Smooth muscle cell (in vitro differentiated cells): Measurements from ENCODE around the gene ACSF3. TPM values are rescaled to one million over a fixed set of nuclear protein-coding genes. Genes with fewer than 3 reads are reported as not detected.

Experiments used
- DNase-seq: peaks from one replicate; lab custom pipeline; 2025; ENCODE audit not compliant: unreplicated experiment; lab: John Stamatoyannopoulos, UW
- H2AFZ ChIP-seq: fragments of 200-600 bp; sonication (generic); 2 replicates; pipeline ENCODE4 v1.6.0; 2016; ENCODE audit warnings: antibody characterized with exemption, low read depth, mild to moderate bottlenecking
- H3F3A ChIP-seq: fragments of 200-600 bp; sonication (generic); 2 replicates; pipeline ENCODE4 v1.6.0; 2017; ENCODE audit warnings: antibody characterized with exemption, low read depth
- H3K27ac ChIP-seq: fragments of 200-600 bp; sonication (generic); 2 replicates; pipeline ENCODE4 v1.5.1; 2016; ENCODE audit warnings: low read depth, mild to moderate bottlenecking
- H3K27me3 ChIP-seq: fragments of 200-600 bp; sonication (generic); 2 replicates; pipeline ENCODE4 v1.6.1; 2016; ENCODE audit warnings: low read depth, mild to moderate bottlenecking
- H3K36me3 ChIP-seq: fragments of 200-600 bp; sonication (generic); 2 replicates; pipeline ENCODE4 v1.5.1; 2016; ENCODE audit warnings: low read depth
- H3K4me1 ChIP-seq: fragments of 200-600 bp; sonication (generic); 2 replicates; pipeline ENCODE4 v1.5.1; 2016; ENCODE audit warnings: low read depth
- H3K4me2 ChIP-seq: fragments of 200-600 bp; sonication (generic); 2 replicates; pipeline ENCODE4 v1.6.0; 2016; ENCODE audit warnings: mild to moderate bottlenecking
- H3K4me3 ChIP-seq: fragments of 200-600 bp; sonication (generic); 2 replicates; pipeline ENCODE4 v1.5.1; 2016; ENCODE audit warnings: mild to moderate bottlenecking
- H3K79me2 ChIP-seq: fragments of 200-600 bp; sonication (generic); 2 replicates; pipeline ENCODE4 v1.6.0; 2016; ENCODE audit warnings: low read depth, mild to moderate bottlenecking
- H3K9ac ChIP-seq: fragments of 200-600 bp; sonication (generic); 2 replicates; pipeline ENCODE4 v1.6.0; 2016; ENCODE audit warnings: low read depth
- H3K9me3 ChIP-seq: fragments of 200-600 bp; sonication (generic); replicated peaks from 2 replicates; pipeline ENCODE4 v1.5.1; 2016; ENCODE audit warnings: low read depth
- H4K20me1 ChIP-seq: fragments of 200-600 bp; sonication (generic); 2 replicates; pipeline ENCODE4 v1.6.0; 2016; ENCODE audit warnings: low read depth
- WGBS: methylation state at CpG from one replicate; pipeline ENCODE4 v1.1.7; 2016; ENCODE audit warnings: low lambda C conversion rate; 5-methylcytosine and 5-hydroxymethylcytosine counted together
- polyA plus RNA-seq: library from polyadenylated mRNA; unstranded; fragments of >200 nt; fragmentation: Nextera tagmentation; extraction: Ambion mirVana; gene quantifications from 2 replicates; pipeline ENCODE4 v1.2.1, GENCODE V29; 2016
- total RNA-seq: library from RNA; depleted of rRNA; stranded (reverse); fragments of >200 nt; gene quantifications from 2 replicates; pipeline ENCODE4 v1.2.3, GENCODE V29; 2014
- TF ChIP-seq, protein P1 (sequence below): fragments of 200-600 bp; sonication (generic); IDR thresholded peaks from 2 replicates; pipeline ENCODE4 v1.5.1; 2017; ENCODE audit warnings: borderline replicate concordance, mild to moderate bottlenecking, antibody characterized with exemption; ENCODE audit not compliant: insufficient read depth, poor library complexity, severe bottlenecking

ACSF3 gene
- total and polyA plus RNA-seq, 2 experiments from 2014 or later, result 13.6 to 15.1 TPM

GRCh38 chr16:89084411-89084810, 9.2 kb upstream of the ACSF3 start:
- WGBS, result 95% methylated on average over 12 of the region's 12 CpGs
- no peak for DNase-seq

DNA sequence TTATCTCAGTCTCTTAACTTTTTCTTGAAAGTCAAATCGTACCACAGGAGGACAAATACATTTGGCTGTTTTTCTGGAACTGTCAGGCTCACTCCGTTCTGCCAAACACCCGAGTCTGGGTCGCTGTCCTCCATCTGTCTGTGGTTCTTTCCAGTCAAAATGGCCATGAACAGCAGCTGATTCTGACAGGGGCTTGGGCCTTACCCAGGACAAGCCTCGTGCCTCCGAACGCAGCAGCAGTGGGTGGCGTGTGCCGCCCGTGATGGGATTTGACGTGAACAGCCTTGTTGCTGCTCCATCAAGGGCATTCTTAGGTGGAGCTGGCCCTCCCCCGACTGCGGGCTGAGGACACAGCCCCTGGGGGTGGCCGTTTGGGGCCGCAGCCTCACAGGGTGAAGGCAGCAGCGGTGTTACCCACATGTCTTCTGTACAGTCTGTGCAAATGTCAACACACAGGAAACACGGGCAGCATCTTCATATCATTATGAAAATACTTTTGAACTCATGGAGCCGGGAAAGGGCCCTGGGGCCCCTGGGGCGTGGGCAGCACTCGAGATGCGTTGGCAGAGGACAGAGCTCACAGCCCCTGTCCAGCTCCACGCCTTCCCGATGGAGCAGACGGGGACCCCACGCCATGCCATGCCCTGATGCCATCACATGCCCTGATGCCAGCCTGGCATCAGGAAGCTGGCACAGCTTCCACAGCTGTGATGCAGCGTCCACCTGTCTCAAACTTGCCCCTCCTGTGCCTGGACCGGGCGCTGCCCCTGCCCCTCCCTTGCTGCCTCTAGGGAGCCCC, 8.6 kb upstream of the ACSF3 start:
- WGBS, result 86% methylated on average over 28 of the region's 28 CpGs
- no peak overlapping the region for H2AFZ ChIP-seq
- TF ChIP-seq, protein P1, sequence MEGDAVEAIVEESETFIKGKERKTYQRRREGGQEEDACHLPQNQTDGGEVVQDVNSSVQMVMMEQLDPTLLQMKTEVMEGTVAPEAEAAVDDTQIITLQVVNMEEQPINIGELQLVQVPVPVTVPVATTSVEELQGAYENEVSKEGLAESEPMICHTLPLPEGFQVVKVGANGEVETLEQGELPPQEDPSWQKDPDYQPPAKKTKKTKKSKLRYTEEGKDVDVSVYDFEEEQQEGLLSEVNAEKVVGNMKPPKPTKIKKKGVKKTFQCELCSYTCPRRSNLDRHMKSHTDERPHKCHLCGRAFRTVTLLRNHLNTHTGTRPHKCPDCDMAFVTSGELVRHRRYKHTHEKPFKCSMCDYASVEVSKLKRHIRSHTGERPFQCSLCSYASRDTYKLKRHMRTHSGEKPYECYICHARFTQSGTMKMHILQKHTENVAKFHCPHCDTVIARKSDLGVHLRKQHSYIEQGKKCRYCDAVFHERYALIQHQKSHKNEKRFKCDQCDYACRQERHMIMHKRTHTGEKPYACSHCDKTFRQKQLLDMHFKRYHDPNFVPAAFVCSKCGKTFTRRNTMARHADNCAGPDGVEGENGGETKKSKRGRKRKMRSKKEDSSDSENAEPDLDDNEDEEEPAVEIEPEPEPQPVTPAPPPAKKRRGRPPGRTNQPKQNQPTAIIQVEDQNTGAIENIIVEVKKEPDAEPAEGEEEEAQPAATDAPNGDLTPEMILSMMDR, result no peak

More at GRCh38 chr16:89084411-89084810, 9.2 kb upstream of the ACSF3 start:
- H2AFZ ChIP-seq, result no peak overlapping the region
- H3K9me3 ChIP-seq, result no peaks in the 10 kb centered on the region
- H3K79me2 ChIP-seq, result no peaks in the 10 kb centered on the region
- no peaks in the 10 kb centered on the region for H3K4me1 ChIP-seq
- no peak overlapping the region for H3K27ac ChIP-seq
- H3K27me3 ChIP-seq, result peaks cover 7% of the 10 kb centered on the region
- H4K20me1 ChIP-seq, result no peaks in the 10 kb centered on the region
- H3K9ac ChIP-seq, result no peak overlapping the region
- H3F3A ChIP-seq, result no peaks in the 10 kb centered on the region
- TF ChIP-seq, protein P1, result no peak
- H3K4me3 ChIP-seq, result no peak overlapping the region
- H3K36me3 ChIP-seq, result no peaks in the 10 kb centered on the region
- H3K4me2 ChIP-seq, result no peak overlapping the region

GRCh38 chr16:89085755-89086154, 7.9 kb upstream of the ACSF3 start:
- no peak for DNase-seq
- no peak overlapping the region for H3K27ac ChIP-seq
- TF ChIP-seq, protein P1, result no peak
- no peaks in the 10 kb centered on the region for H3K9me3 ChIP-seq
- H3K4me2 ChIP-seq, result no peak overlapping the region
- no peaks in the 10 kb centered on the region for H3K79me2 ChIP-seq
- H3K36me3 ChIP-seq, result no peaks in the 10 kb centered on the region
- no peaks in the 10 kb centered on the region for H3F3A ChIP-seq
- H4K20me1 ChIP-seq, result no peaks in the 10 kb centered on the region
- peaks cover 18% of the 10 kb centered on the region for H3K27me3 ChIP-seq
- H2AFZ ChIP-seq, result no peak overlapping the region
- WGBS, result 73% methylated on average over 9 of the region's 9 CpGs
- H3K9ac ChIP-seq, result no peak overlapping the region
- no peak overlapping the region for H3K4me3 ChIP-seq
- no peaks in the 10 kb centered on the region for H3K4me1 ChIP-seq

More for the DNA sequence above, 8.6 kb upstream of the ACSF3 start:
- peaks cover 13% of the 10 kb centered on the region for H3K27me3 ChIP-seq
- no peaks in the 10 kb centered on the region for H3K9me3 ChIP-seq
- no peak overlapping the region for H3K9ac ChIP-seq
- DNase-seq, result no peak
- H3K4me1 ChIP-seq, result no peaks in the 10 kb centered on the region
- H3K79me2 ChIP-seq, result no peaks in the 10 kb centered on the region
- no peak overlapping the region for H3K4me3 ChIP-seq
- H3F3A ChIP-seq, result no peaks in the 10 kb centered on the region
- no peaks in the 10 kb centered on the region for H3K36me3 ChIP-seq
- H3K4me2 ChIP-seq, result no peak overlapping the region
- no peak overlapping the region for H3K27ac ChIP-seq
- no peaks in the 10 kb centered on the region for H4K20me1 ChIP-seq
